ENCODE results near the gene MZB1.

Gene MZB1

DNA sequence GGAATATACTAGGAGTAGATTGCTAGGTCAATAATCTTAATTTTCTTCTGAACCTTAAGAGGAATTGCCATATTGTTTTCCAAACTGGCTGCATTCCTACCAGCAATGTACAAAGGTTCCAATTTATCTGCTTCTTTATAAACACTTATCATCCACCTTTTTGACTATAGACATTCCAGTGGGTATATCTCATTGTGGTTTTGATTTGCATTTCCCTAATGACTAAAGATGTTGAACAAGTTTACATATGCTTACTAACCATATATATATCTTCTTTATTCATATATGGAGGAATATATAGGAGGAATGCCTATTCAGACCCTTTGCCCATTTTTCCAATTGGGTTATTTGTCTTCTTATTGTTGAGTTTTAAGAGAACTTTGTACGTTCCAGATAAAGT, 42.0 kb upstream of the MZB1 start:
- TF ChIP-seq, protein P1, sequence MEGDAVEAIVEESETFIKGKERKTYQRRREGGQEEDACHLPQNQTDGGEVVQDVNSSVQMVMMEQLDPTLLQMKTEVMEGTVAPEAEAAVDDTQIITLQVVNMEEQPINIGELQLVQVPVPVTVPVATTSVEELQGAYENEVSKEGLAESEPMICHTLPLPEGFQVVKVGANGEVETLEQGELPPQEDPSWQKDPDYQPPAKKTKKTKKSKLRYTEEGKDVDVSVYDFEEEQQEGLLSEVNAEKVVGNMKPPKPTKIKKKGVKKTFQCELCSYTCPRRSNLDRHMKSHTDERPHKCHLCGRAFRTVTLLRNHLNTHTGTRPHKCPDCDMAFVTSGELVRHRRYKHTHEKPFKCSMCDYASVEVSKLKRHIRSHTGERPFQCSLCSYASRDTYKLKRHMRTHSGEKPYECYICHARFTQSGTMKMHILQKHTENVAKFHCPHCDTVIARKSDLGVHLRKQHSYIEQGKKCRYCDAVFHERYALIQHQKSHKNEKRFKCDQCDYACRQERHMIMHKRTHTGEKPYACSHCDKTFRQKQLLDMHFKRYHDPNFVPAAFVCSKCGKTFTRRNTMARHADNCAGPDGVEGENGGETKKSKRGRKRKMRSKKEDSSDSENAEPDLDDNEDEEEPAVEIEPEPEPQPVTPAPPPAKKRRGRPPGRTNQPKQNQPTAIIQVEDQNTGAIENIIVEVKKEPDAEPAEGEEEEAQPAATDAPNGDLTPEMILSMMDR (conservative IDR thresholded peaks at IDR 0.05; ENCODE audit: low read depth, low read length), result no peak
- peaks cover 8% of the 10 kb centered on the region for H3K4me1 ChIP-seq (ENCODE audit: low read depth, poor library complexity, severe bottlenecking)
- H2AFZ ChIP-seq (ENCODE audit: low read depth), result no peak overlapping the region
- no peaks in the 10 kb centered on the region for H3K27me3 ChIP-seq (ENCODE audit: insufficient read depth, low read depth)
- no peaks in the 10 kb centered on the region for H3K79me2 ChIP-seq (ENCODE audit: insufficient read depth, low read depth)
- H4K20me1 ChIP-seq (ENCODE audit: insufficient read depth), result no peaks in the 10 kb centered on the region
- H3K4me3 ChIP-seq (IDR thresholded peaks at IDR 0.05; ENCODE audit: insufficient read depth, low read depth, low read length), result no peak overlapping the region
- H3K9ac ChIP-seq, result no peak overlapping the region
- H3K4me2 ChIP-seq, result no peak overlapping the region
- H3K27ac ChIP-seq, result no peak overlapping the region
- H3K36me3 ChIP-seq (ENCODE audit: insufficient read depth), result no peaks in the 10 kb centered on the region

DNA sequence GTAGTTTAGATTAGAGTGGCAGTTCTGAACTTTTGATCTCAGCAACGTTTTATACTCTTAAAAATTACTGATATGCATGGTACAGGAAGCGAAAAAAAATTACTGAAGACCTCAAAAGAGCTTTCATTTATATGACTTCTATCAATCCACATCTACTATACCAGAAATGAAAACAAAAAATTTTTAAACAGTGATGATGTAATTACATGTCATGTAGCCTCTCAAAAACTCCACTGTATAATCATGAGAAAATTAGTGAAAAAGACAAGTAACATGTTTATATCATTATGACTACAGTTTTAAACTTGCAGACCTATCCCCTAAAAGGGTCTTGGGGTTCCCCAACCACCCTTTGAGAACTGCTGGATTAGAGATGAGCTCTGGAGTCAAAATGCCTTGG, 40.3 kb upstream of the MZB1 start:
- Histone ChIP-seq H3K27ac (no peak overlapping the region), H3K4me3 (IDR thresholded peaks at IDR 0.05; ENCODE audit: insufficient read depth, low read depth, low read length) (no peak overlapping the region), H3K27me3 (ENCODE audit: insufficient read depth, low read depth) (no peaks in the 10 kb centered on the region), H4K20me1 (ENCODE audit: insufficient read depth) (no peaks in the 10 kb centered on the region), H2AFZ (ENCODE audit: low read depth) (no peak overlapping the region), H3K4me1 (ENCODE audit: low read depth, poor library complexity, severe bottlenecking) (peaks cover 6% of the 10 kb centered on the region), H3K79me2 (ENCODE audit: insufficient read depth, low read depth) (no peaks in the 10 kb centered on the region), H3K9ac (no peak overlapping the region), H3K36me3 (ENCODE audit: insufficient read depth) (no peaks in the 10 kb centered on the region), H3K4me2 (no peak overlapping the region)
- TF ChIP-seq, protein P1 (conservative IDR thresholded peaks at IDR 0.05; ENCODE audit: low read depth, low read length), result no peak

DNA sequence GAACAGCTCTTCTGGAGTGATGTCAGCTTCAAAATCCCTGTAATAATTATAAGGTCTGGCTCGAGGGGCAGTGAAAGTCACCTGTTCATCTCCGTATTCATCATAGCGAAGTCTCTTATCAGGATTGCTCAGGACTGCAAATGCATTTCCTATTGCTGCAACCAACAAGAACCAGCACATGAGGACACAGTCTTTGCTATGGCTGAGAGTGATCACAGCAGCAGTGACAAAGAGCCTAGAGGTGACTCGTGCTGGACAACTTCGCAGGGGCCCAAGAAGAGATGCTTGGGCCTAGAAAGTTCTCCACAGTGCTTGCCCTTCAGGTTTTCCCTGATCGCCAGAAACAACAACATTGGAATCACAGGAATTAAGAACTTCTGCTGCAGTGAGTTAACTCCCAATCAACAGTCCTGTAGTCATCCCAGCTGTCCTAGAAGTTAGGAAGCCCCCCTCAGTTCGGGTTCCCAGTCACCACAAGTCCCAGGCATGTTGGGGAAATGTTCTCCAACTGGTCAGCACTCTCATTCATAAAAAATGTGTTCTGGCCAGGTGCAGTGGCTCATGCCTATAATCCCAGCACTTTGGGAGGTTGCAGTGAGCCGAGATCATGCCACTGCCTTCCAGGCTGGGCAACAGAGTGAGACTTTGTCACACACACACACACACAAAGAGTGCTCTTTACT, 36.6 kb upstream of the MZB1 start:
- no peaks in the 10 kb centered on the region for H3K27me3 ChIP-seq (ENCODE audit: insufficient read depth, low read depth)
- H3K9ac ChIP-seq, result no peak overlapping the region
- no peaks in the 10 kb centered on the region for H3K36me3 ChIP-seq (ENCODE audit: insufficient read depth)
- no peaks in the 10 kb centered on the region for H4K20me1 ChIP-seq (ENCODE audit: insufficient read depth)
- no peaks in the 10 kb centered on the region for H3K79me2 ChIP-seq (ENCODE audit: insufficient read depth, low read depth)
- H3K4me2 ChIP-seq, result no peak overlapping the region
- TF ChIP-seq, protein P1 (conservative IDR thresholded peaks at IDR 0.05; ENCODE audit: low read depth, low read length), result no peak
- peaks cover 15% of the 10 kb centered on the region for H3K4me1 ChIP-seq (ENCODE audit: low read depth, poor library complexity, severe bottlenecking)
- H2AFZ ChIP-seq (ENCODE audit: low read depth), result no peak overlapping the region
- H3K4me3 ChIP-seq (IDR thresholded peaks at IDR 0.05; ENCODE audit: insufficient read depth, low read depth, low read length), result no peak overlapping the region
- H3K27ac ChIP-seq, result no peak overlapping the region

DNA sequence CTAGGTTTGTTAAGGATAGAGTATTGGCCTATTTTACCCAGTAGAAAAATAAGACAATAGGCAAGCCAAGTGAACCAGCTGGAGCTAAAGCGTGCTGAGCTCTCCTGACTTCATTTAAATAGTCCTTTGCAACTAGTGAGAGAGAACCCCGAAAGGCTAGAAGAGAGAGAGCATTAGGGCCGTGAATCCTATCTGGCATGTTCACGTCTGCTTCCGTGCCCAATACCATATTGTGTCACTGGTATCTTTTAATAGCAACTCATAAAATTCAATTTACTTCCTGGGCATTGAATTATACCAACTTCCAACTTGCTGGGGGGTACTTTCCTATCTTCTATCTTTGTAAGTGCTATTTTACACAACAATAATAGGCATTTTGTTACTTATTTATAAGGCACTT, 35.8 kb upstream of the MZB1 start:
- no peak overlapping the region for H3K9ac ChIP-seq
- H4K20me1 ChIP-seq (ENCODE audit: insufficient read depth), result no peaks in the 10 kb centered on the region
- H3K36me3 ChIP-seq (ENCODE audit: insufficient read depth), result no peaks in the 10 kb centered on the region
- H3K4me2 ChIP-seq, result no peak overlapping the region
- no peaks in the 10 kb centered on the region for H3K79me2 ChIP-seq (ENCODE audit: insufficient read depth, low read depth)
- peaks cover 15% of the 10 kb centered on the region for H3K4me1 ChIP-seq (ENCODE audit: low read depth, poor library complexity, severe bottlenecking)
- no peak overlapping the region for H3K4me3 ChIP-seq (IDR thresholded peaks at IDR 0.05; ENCODE audit: insufficient read depth, low read depth, low read length)
- TF ChIP-seq, protein P1 (conservative IDR thresholded peaks at IDR 0.05; ENCODE audit: low read depth, low read length), result no peak
- no peaks in the 10 kb centered on the region for H3K27me3 ChIP-seq (ENCODE audit: insufficient read depth, low read depth)
- no peak overlapping the region for H3K27ac ChIP-seq
- H2AFZ ChIP-seq (ENCODE audit: low read depth), result no peak overlapping the region
